Subcutaneous abdominal adipose tissue (tissue), 5 donors: ENCODE results near the gene MKNK2.

Source experiments
- H3K27ac ChIP-seq: one replicate; pipeline ENCODE4 v1.7.0; 2013; ENCODE audit warnings: low read depth, mild to moderate bottlenecking, inconsistent platforms, low read length, moderate library complexity
- H3K27me3 ChIP-seq, 5 donors: one replicate each; pipeline ENCODE4 v1.7.0; 2013; ENCODE audit warnings: low read length in 5 of 5, inconsistent platforms in 1 of 5; ENCODE audit not compliant: control insufficient read depth in 5 of 5, insufficient read depth in 4 of 5
- H3K36me3 ChIP-seq, 5 donors: one replicate each; pipeline ENCODE4 v1.7.0; 2013; ENCODE audit warnings: low read length in 5 of 5; ENCODE audit not compliant: control insufficient read depth in 5 of 5, insufficient read depth in 5 of 5
- H3K4me1 ChIP-seq, 5 donors: one replicate each; pipeline ENCODE4 v1.7.0; 2013; ENCODE audit warnings: low read length in 5 of 5, mild to moderate bottlenecking in 3 of 5, moderate library complexity in 1 of 5; ENCODE audit not compliant: control insufficient read depth in 5 of 5, insufficient read depth in 5 of 5
- H3K4me3 ChIP-seq, 5 donors: one replicate each; pipeline ENCODE4 v1.7.0; 2013; ENCODE audit warnings: low read length in 5 of 5, low read depth in 1 of 5
- H3K9ac ChIP-seq, 5 donors: one replicate each; pipeline ENCODE4 v1.7.0; 2013; ENCODE audit warnings: low read length in 5 of 5, mild to moderate bottlenecking in 4 of 5, moderate library complexity in 3 of 5
- H3K9me3 ChIP-seq, 5 donors: one replicate each; pipeline ENCODE4 v1.7.0; 2013; ENCODE audit warnings: low read length in 5 of 5; ENCODE audit not compliant: control insufficient read depth in 5 of 5
- donor health status: healthy.
- donor health status: healthy.
- donor health status: healthy.
- donor health status: healthy.
- donor health status: healthy.

MKNK2 gene

GRCh38 chr19:2080336-2080988, 29.4 kb upstream of the MKNK2 start:
- Histone ChIP-seq H3K4me1 (peaks cover 0 to 30% (median 26%) of the 10 kb centered on the region in 5 donors), H3K27me3 (no peaks in the 10 kb centered on the region), H3K9ac (no peak overlapping the region), H3K4me3 (no peak overlapping the region), H3K27ac (no peak overlapping the region), H3K9me3 (no peaks in the 10 kb centered on the region), H3K36me3 (peaks cover 0 to 73% (median 59%) of the 10 kb centered on the region in 5 donors)

DNA sequence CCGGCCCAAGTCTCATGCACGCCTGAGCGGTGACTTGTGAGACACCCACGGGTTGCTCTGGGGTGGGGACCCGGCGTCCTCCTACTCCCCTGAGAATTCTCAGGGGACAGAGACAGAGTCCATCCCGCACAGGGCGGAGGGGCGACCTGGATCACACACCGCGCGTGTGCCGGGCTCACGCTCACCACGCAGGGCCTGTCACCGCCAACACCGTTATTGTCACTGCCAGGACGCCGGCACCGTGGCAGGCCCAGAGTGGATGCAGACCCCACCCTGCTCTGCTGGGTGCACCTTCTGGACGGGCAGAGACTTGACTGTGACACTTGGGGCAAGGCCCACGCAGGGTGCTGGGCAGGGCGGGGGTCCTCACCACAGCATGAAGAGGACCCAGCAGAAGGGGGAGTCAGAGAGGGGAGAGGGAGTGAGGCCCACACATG, 28.8 kb upstream of the MKNK2 start:
- H3K4me1 ChIP-seq: peaks cover 0 to 28% (median 20%) of the 10 kb centered on the region in 5 donors
- H3K27me3 ChIP-seq: no peaks in the 10 kb centered on the region
- H3K36me3 ChIP-seq: peaks cover 0 to 79% (median 64%) of the 10 kb centered on the region in 5 donors
- H3K9me3 ChIP-seq: no peaks in the 10 kb centered on the region
- H3K4me3 ChIP-seq: no peak overlapping the region
- H3K27ac ChIP-seq: no peak overlapping the region
- H3K9ac ChIP-seq: no peak overlapping the region

- H3K9me3 ChIP-seq: no peaks in the 10 kb centered on the region
- peaks cover 0 to 28% (median 18%) of the 10 kb centered on the region in 5 donors for H3K4me1 ChIP-seq
- H3K9ac ChIP-seq: no peak overlapping the region
- H3K36me3 ChIP-seq: peaks cover 0 to 80% (median 65%) of the 10 kb centered on the region in 5 donors
- no peak overlapping the region for H3K4me3 ChIP-seq
- no peak overlapping the region for H3K27ac ChIP-seq
- no peaks in the 10 kb centered on the region for H3K27me3 ChIP-seq
Measured at GRCh38 chr19:2079076-2079864, 28.2 kb upstream of the MKNK2 start.

DNA sequence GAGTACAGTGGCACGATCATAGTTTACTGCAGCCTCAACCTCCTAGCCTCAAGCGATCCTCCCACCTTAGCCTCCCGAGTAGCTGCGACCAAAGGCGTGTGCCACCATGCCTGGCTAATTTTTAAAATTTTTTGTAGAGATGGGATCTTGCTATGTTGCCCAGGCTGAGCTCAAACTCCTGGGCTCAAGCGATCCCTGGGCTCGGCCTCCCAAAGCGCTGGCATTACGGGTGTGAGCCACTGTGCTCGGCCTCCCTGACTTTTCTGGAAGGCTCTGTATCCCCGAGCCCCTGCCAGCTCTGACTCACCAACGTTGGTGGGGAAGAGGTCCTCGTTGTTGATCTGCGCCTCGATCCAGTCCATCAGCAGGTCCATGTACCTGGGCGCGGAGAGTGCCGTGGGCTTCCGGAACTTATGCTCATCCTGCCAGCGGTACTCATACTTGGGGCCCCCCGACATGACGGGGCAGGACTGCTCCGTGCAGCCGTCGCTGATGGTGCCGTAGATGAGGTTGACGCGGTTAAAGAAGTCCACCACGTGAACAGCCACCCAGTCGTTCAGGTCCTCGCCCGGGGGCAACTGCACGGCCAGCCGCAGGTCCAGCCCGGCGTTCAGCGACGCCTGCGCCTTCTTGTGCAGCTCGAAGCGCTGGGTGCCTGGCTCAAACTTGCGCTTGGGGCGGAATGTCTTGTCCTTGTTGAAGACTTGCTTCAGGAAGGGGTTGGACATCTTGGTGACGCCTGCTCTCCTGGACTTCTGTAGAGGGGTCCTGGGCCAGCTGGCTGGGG, 27.0 kb upstream of the MKNK2 start:
- Histone ChIP-seq H3K27me3 (no peaks in the 10 kb centered on the region), H3K9ac (no peak overlapping the region), H3K27ac (no peak overlapping the region), H3K4me3 (no peak overlapping the region), H3K9me3 (no peaks in the 10 kb centered on the region), H3K36me3 (peaks cover 0 to 76% (median 64%) of the 10 kb centered on the region in 5 donors), H3K4me1 (peaks cover 0 to 25% (median 10%) of the 10 kb centered on the region in 5 donors)

DNA sequence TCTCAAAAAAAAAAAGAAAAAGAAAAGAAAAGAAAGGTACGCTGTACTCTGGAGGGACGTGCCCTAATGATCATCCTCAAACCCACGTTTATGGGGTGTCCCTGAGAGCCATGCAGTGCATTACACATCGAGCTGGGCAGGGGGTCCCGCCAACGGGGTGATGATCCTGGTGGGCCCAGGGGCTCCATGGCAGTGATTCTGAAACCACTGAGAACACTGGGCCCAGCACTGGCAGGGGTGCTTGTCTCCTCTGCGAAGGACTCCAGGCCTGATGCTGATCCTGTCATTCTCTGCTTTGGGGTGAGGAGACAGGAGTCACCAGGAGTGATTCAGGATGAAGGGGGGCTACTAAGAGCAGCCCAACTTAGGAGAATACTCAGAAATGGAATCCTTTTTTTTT, 26.4 kb upstream of the MKNK2 start:
- no peaks in the 10 kb centered on the region for H3K27me3 ChIP-seq
- H3K4me3 ChIP-seq: no peak overlapping the region
- H3K9ac ChIP-seq: no peak overlapping the region
- H3K9me3 ChIP-seq: no peaks in the 10 kb centered on the region
- peaks cover 0 to 21% (median 7%) of the 10 kb centered on the region in 5 donors for H3K4me1 ChIP-seq
- H3K36me3 ChIP-seq: peaks cover 0 to 76% (median 67%) of the 10 kb centered on the region in 5 donors
- no peak overlapping the region for H3K27ac ChIP-seq

GRCh38 chr19:2076526-2076944, 25.5 kb upstream of the MKNK2 start:
- Histone ChIP-seq H3K27me3 (no peaks in the 10 kb centered on the region), H3K4me3 (no peak overlapping the region), H3K27ac (no peak overlapping the region), H3K9ac (no peak overlapping the region), H3K36me3 (peaks cover 0 to 82% (median 74%) of the 10 kb centered on the region in 5 donors), H3K9me3 (no peaks in the 10 kb centered on the region), H3K4me1 (peaks cover 0 to 14% (median 0%) of the 10 kb centered on the region in 5 donors)

GRCh38 chr19:2072757-2073551, 21.9 kb upstream of the MKNK2 start:
- Histone ChIP-seq H3K27me3 (no peaks in the 10 kb centered on the region), H3K27ac (no peak overlapping the region), H3K4me3 (no peak overlapping the region), H3K9ac (no peak overlapping the region), H3K4me1 (peaks cover 2 to 25% (median 17%) of the 10 kb centered on the region in 5 donors), H3K9me3 (no peaks in the 10 kb centered on the region), H3K36me3 (peaks cover 0 to 59% (median 55%) of the 10 kb centered on the region in 5 donors)

DNA sequence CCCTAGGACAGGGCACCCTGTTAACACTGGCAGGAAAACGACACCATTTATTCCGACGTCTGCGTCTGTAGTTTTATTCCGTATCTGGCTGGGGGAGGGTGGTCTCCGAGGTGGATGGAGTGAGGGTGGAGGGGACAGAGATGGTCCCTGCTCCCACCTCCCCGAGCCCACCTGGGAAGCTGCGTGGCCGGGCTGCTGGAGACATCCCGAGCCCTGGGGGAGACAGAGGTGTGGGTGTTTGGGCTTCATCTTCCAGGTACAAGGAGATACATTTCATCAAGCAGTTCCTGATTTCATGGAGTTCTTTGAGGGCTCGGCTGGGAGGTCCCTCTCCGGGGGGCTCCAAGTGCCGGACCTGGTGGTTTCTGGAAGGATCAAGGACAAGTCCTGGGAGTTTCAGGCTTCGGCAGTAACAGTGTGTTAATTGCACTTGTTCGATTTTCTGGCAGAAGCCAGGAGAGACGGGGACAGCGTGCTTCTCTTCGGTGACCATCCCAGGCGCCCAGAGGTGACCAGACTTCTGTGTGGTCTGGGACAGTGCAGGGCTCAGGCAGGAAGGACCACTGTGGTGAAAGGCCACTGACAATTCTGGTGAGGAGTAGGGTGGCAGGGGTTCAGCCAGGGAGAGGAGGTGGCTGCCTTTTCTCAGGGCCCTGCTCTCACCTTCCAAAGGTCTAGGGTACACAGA, 20.1 kb upstream of the MKNK2 start:
- Histone ChIP-seq H3K4me3 (no peak overlapping the region), H3K27me3 (no peaks in the 10 kb centered on the region), H3K9ac (no peak overlapping the region), H3K27ac (no peak overlapping the region), H3K9me3 (no peaks in the 10 kb centered on the region), H3K4me1 (peaks cover 2 to 25% (median 17%) of the 10 kb centered on the region in 5 donors), H3K36me3 (peaks cover 0 to 41% (median 37%) of the 10 kb centered on the region in 5 donors)

- Histone ChIP-seq H3K36me3 (peaks cover 0 to 34% (median 32%) of the 10 kb centered on the region in 5 donors), H3K4me3 (no peak overlapping the region), H3K9ac (no peak overlapping the region), H3K27ac (peak overlapping the region; percentile 30), H3K4me1 (peaks cover 2 to 25% (median 17%) of the 10 kb centered on the region in 5 donors), H3K27me3 (no peaks in the 10 kb centered on the region), H3K9me3 (no peaks in the 10 kb centered on the region)
Measured at GRCh38 chr19:2070436-2070827, 19.4 kb upstream of the MKNK2 start.
